SHP77 (cell line): ENCODE measurements around the gene SLIT3.

ENCODE experiments used
- DNase-seq, 2 experiments: peaks; one replicate each; lab custom pipeline; 2025; lab: John Stamatoyannopoulos, UW

The SLIT3 gene

GRCh38 chr5:168796000-168796399, 504.9 kb downstream of the SLIT3 start:
- no peak for DNase-seq

- DNase-seq = no peak
Observed at GRCh38 chr5:168793841-168794837, 506.8 kb downstream of the SLIT3 start.

GRCh38 chr5:168792678-168793077, 508.3 kb downstream of the SLIT3 start:
- no peak for DNase-seq

- DNase-seq = no peak
Observed at GRCh38 chr5:168790671-168791250, 510.2 kb downstream of the SLIT3 start.

GRCh38 chr5:168790002-168790635, 510.8 kb downstream of the SLIT3 start:
- DNase-seq = no peak

- DNase-seq = no peak
Observed at GRCh38 chr5:168788786-168789185, 512.2 kb downstream of the SLIT3 start.

GRCh38 chr5:168788107-168788506, 512.8 kb downstream of the SLIT3 start:
- DNase-seq = no peak

- DNase-seq = no peak
Observed at GRCh38 chr5:168786147-168786546, 514.8 kb downstream of the SLIT3 start.

- no peak for DNase-seq
Observed at GRCh38 chr5:168784454-168784853, 516.5 kb downstream of the SLIT3 start.

- no peak for DNase-seq
Observed at GRCh38 chr5:168781941-168782571, 518.9 kb downstream of the SLIT3 start.

GRCh38 chr5:168780888-168781287, 520.1 kb downstream of the SLIT3 start:
- no peak for DNase-seq

- DNase-seq = no peak
Observed at GRCh38 chr5:168779333-168779732, 521.6 kb downstream of the SLIT3 start.

GRCh38 chr5:168778536-168778935, 522.4 kb downstream of the SLIT3 start:
- no peak for DNase-seq

- DNase-seq = no peak
Observed at GRCh38 chr5:168777651-168778050, 523.3 kb downstream of the SLIT3 start.

- no peak for DNase-seq
Observed at GRCh38 chr5:168776070-168776469, 524.9 kb downstream of the SLIT3 start.

GRCh38 chr5:168773226-168773625, 527.7 kb downstream of the SLIT3 start:
- DNase-seq = no peak

GRCh38 chr5:168772316-168772961, 528.5 kb downstream of the SLIT3 start:
- no peak for DNase-seq

- no peak for DNase-seq
Observed at GRCh38 chr5:168771678-168772077, 529.3 kb downstream of the SLIT3 start.

GRCh38 chr5:168770996-168771395, 529.9 kb downstream of the SLIT3 start:
- DNase-seq = no peak

GRCh38 chr5:168770036-168770498, 530.9 kb downstream of the SLIT3 start:
- DNase-seq = no peak

GRCh38 chr5:168768172-168768571, 532.8 kb downstream of the SLIT3 start:
- DNase-seq = no peak

- no peak for DNase-seq
Observed at GRCh38 chr5:168766426-168766700, 534.6 kb downstream of the SLIT3 start.
